Fibroblast of peridontal ligament (primary cell): ENCODE data around the gene APCDD1L.

Experiments used
- DNase-seq: peaks from one replicate; pipeline ENCODE4 v3.0.0-alpha.2; 2010; ENCODE audit errors: extremely low read depth

APCDD1L gene

GRCh38 chr20:58545565-58546415, 30.6 kb upstream of the APCDD1L start:
- no peak for DNase-seq

GRCh38 chr20:58544891-58545290, 29.7 kb upstream of the APCDD1L start:
- DNase-seq, result no peak

DNA sequence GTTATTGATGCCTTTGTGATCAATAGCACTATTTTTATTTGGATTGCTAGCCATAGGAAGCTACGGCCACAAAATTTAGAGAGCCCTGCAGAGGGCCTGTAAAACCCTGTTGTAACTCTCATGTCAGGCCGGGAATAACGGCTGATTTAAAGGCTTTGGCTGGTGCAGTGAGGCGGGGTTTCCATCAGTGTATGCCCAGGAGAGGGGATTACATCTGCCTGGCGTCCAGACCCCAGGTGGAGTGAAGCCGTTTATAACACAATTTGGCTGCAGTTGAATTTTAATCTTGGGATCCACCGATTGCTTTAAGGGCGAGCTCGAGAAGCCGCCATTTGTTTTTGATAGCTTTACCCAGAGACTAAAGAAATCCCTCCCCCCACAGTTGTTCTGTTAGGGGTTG, 29.1 kb upstream of the APCDD1L start:
- DNase-seq, result no peak

- no peak for DNase-seq
Measured at GRCh38 chr20:58543274-58543673, 28.1 kb upstream of the APCDD1L start.

- DNase-seq, result no peak
Measured at GRCh38 chr20:58542411-58543095, 27.4 kb upstream of the APCDD1L start.

- peak; percentile 39 for DNase-seq
Measured at GRCh38 chr20:58542034-58542410, 26.8 kb upstream of the APCDD1L start.

DNA sequence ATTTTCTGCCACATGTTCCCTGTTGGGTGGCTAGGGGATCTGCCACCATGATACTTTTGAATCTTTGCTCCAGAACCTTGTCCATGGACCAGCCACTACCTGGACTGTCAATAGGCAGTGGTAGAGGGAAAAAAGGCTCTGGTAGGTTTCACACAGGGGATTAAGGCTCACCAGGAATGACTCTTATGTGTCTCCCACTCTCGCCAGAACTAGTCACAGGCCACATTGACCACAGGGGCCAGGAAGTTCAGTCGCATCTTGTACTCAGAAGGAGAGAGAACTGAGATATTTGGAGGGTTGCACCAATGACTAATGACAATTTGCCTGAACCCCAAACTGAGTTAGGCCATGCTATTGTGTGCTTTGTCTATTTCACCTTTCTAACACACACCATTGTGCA, 23.6 kb upstream of the APCDD1L start:
- no peak for DNase-seq

- no peak for DNase-seq
Measured at GRCh38 chr20:58537831-58538230, 22.6 kb upstream of the APCDD1L start.

DNA sequence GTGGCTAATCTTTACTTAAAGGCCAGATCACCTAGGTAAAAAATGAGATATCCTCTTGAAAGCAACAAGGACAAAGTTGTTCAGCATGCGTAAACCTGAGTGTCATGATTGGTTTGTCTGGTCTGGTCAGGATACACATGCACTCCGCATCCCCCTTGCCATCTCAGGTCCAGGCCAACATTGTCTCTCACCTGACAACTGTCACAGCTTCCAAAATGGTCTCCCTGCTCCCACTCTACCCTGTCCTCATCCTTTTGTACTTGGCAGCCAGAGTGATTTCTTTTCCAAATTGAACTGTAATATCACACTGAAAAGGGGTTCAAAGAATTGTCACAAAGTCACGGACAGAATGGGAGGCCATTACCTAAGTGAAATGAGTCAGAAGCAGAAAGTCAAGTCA, 21.1 kb upstream of the APCDD1L start:
- DNase-seq, result no peak

DNA sequence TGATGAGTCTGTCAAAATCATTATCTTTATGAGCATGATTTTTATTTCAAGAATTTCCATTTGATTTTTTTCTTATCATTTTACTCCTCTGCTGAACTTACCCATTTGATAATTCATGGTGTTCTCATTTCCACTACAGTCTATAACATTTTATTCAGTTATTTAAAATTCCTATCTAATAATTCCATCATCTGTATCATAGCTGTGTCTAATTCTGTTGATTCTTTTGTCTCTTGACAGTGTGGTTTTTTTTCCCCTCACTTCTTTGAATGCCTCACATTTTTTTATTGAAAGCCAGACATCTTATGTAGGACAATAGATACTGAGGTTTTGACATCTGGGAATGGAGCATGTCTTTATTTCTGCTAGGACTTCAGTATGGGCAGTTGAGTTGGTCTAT, 16.5 kb upstream of the APCDD1L start:
- no peak for DNase-seq

DNA sequence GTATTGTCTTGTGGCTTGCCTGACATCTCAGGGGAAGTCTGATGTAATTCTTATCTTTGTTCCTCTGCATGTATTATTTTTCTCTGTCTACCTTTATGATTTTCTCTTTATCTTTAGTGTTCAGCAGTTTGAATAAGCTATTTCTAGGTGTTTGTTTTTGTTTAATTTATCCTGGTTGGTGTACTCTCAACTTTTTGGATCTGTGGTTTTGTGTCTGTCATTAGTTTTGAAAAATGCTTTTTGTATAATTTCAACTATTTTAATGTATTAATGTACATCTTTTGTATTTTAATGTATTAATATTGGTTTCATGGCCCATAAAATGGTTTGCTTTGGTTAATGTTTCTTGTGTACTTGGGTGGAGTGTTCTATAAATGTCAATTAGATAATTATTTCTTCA, 15.9 kb upstream of the APCDD1L start:
- DNase-seq, result no peak

- no peak for DNase-seq
Measured at GRCh38 chr20:58528412-58528811, 13.2 kb upstream of the APCDD1L start.

- no peak for DNase-seq
Measured at GRCh38 chr20:58526411-58526810, 11.2 kb upstream of the APCDD1L start.

DNA sequence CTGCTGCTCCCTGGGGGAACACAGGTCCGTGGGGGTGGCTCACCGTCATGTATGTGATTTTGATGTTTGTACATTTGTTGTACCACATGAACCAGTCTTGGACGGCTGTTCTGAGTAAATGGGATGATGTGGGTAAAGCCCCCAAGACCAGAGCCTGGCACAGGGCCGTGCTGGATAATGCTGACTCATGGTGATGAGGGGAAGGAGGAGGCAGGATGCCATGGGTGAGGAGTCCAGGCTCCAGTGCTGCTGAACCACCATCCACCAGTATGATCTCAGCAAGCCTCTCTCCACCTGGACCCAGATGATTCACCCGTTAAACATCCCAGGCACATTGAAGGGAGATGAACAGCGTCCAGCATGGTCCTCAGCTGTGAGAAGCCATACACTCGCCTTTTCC, 9.6 kb upstream of the APCDD1L start:
- peak; percentile 61 for DNase-seq

DNA sequence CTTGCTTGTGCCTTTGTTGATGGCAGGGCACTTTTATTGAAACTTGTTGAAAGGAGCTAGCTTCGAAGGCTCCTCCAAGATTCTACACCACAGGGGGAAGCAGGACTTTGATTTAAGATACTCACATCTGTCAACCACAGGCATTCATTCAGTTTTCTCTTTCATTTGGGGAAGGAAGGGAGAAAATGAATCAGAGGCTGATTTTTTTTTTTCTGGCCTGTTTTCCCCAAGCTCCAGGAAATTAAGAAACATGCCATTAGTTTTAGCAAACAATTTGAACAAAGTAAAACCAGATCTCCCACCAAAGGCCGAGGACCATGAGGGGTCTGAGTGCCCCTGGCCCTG, 8.7 kb upstream of the APCDD1L start:
- peak; percentile 77 for DNase-seq

DNA sequence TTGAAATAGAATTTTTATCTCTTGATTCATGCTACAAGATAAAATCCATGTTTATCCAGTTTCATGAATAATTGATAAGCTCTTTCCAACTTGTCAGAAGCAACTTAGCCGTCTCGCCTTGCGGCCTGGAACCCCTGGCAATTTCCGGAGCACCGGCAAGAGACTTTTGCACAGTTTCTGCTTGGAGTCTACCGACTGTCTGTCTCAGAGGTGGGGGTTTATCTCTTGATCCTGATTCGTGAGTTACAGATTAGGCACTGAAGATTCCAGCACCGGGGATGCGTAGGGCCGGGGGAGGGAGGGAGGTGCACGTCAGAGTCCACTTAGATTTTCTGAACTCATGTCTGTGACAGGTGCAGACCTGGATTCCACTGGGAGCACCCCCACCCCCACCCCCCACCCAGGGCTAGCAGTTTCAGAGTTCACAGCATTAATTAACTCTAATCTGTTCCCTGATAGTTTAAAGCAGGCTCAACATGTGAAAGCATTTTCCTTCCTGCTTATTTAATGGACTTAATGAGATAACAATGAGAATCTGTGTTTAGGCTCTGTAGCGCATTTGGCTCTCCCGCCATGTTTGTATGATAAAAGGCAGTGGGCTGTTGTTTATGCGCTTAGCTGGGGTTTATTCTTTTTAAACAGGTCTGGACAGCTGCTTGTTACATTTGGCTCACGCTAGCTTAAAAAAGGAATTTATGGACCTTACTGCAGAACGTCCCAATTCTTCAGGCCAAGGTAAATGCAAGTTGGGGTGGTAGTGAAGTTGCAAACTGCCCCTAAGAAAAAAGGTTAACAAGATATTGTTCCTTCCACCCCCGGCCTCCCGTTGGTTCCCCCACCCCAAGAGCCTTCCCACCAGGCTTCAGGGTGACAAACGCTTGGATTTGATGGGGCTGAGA, 8.1 kb upstream of the APCDD1L start:
- no peak for DNase-seq

DNA sequence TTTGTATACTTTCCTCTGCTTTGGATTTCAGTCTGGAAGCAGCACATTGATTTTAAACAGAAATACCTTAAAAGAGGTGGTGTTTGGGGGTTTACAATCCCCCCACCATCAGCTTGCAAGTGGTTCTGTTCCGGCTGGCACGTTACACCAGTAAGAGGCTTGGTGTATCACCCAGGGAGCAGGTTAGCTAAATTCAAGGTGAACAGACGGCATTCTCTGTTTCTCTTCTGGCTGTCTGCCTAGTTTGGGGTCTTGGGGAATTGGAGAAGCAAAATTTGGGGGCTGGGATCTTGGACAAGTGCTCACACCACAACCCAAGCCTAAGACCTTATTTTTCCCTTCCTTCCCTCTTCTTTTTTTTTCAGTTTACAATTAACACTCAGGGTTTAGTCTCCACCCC, 7.5 kb upstream of the APCDD1L start:
- no peak for DNase-seq

- no peak for DNase-seq
Measured at GRCh38 chr20:58521763-58522162, 6.6 kb upstream of the APCDD1L start.

DNA sequence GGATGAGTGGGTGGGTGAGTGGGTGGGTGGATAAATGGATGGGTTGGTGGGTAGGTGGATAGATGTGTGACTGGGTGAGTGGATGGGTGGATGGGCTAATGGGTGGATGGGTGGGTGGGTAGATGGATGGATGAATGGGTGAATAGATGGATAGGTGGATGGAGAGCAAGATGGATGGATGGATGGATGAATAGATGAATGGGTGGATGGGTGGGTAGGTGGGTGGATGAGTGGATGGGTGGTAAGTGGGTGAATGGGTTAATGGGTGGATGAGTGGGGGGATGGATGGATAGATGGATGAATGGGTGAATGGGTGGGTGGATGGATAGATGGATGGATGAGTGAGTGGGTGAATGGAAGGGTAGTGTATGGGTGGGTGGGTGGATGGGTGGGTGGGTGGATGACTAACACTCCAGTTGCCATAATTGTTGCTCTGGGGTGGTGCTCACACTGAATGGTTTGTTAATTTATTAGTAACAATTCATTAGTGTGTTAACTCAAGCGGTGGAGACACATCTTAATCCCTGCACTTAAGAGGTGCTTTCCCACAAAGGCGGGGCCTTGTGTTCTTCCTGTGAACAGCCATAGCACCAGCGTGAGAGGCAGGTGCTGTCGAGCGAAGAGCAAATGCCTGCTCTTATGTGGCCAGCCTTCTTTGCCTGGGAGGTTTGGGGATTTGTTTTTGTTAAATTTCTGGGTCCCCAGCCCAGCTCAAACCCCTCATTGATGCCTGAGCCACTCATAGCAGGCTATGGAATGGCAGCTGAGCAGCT, 4.9 kb upstream of the APCDD1L start:
- DNase-seq, result no peak

GRCh38 chr20:58518896-58519593, 3.8 kb upstream of the APCDD1L start:
- DNase-seq, result no peak

DNA sequence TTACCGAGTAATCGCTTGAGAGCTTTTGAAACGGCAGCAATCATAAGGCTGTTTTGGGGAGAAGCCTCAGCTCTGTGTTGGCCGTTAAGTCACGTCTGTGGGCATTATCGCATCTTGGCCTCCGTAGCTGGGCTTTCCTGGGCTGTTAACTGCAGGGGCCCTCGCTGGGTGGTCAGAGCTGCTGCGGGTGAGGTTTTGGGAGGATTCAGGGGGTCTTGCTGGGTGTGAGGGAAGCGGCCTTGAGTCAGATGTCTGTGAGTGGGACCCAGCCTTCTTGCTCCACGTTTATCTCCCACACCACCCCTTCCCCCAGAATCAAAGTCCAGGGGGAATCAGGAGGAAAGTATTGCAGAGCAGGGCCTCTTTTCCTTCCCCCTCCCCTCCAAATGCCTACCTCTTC, 3.2 kb upstream of the APCDD1L start:
- no peak for DNase-seq
